ENCODE measurements around the gene SLC27A6.

DNA sequence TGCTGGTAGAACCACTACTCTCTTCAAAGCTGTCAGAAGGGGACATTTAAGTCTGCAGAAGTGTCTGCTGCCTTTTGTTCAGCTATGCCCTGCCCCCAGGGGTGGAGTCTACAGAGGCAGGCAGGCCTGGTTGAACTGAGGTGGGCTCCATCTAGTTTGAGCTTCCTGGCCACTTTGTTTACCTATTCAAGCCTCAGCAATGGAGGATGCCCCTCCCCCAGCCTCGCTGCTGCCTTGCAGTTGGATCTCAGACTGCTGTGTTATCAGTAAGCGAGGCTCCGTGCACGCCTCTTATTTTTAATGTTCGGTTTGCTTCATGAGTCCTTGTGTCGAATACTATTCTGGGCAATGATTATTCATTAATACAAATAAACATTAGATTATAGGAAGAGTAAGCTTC, 3.1 kb upstream of the SLC27A6 start:
- TF ChIP-seq TRIM28 (IDR thresholded peaks at IDR 0.05; ENCODE audit: borderline replicate concordance, low read length) = no peak
- no peak for TF ChIP-seq HOXA7 (CRISPR knock-in tag; IDR thresholded peaks at IDR 0.05; ENCODE audit: borderline replicate concordance)
- TF ChIP-seq, protein P1, sequence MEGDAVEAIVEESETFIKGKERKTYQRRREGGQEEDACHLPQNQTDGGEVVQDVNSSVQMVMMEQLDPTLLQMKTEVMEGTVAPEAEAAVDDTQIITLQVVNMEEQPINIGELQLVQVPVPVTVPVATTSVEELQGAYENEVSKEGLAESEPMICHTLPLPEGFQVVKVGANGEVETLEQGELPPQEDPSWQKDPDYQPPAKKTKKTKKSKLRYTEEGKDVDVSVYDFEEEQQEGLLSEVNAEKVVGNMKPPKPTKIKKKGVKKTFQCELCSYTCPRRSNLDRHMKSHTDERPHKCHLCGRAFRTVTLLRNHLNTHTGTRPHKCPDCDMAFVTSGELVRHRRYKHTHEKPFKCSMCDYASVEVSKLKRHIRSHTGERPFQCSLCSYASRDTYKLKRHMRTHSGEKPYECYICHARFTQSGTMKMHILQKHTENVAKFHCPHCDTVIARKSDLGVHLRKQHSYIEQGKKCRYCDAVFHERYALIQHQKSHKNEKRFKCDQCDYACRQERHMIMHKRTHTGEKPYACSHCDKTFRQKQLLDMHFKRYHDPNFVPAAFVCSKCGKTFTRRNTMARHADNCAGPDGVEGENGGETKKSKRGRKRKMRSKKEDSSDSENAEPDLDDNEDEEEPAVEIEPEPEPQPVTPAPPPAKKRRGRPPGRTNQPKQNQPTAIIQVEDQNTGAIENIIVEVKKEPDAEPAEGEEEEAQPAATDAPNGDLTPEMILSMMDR (tag by site-specific recombination; IDR thresholded peaks at IDR 0.05) = no peak

Measured in HEK293 (cell line).